ENCODE measurements around the gene PTPN13. TPM values are rescaled to one million over a fixed set of nuclear protein-coding genes. Genes with fewer than 3 reads are reported as not detected.
"Not testable (repeated sequence)": the region's sequence is repeated elsewhere in the genome, so short reads cannot be mapped to it uniquely, and the experiment has no call there.

PTPN13 gene
- total RNA-seq, 1 donor from 2014 or later = 244 TPM

DNA sequence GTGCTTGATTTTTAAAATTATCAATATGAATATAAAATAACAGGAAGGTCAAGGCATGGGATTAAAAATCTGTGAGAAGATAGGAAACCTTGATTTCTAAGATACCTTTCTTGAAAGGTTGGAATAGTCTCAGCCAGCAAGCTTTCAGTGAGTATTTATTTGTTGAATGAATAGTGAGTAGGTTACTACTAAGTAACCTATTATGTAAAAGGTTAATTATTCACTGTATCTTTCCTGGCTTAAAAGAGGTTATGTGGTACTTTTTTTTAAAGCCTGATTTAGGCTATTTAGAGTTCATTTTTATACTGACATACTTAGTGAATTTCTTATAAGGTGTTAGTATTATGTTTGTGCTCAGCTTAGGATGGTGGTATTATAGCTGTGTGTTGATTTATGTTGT lies 123.5 kb downstream of the PTPN13 start:
- Mint-ChIP-seq H3K36me3 (peaks cover 40% of the 10 kb centered on the region), H3K27ac (no peak overlapping the region), H3K9me3 (peaks cover 8% of the 10 kb centered on the region), H3K27me3 (ENCODE audit: insufficient read depth, low read depth) (no peaks in the 10 kb centered on the region), H3K4me1 (no peaks in the 10 kb centered on the region), H3K4me3 (no peak overlapping the region)
- DNase-seq (ENCODE audit: low spot score) = no peak
- Histone ChIP-seq H3K36me3 (peaks cover 64% of the 10 kb centered on the region), H3F3A (ENCODE audit: low read depth) (peaks cover 11% of the 10 kb centered on the region), H3K27me3 (no peaks in the 10 kb centered on the region), H3K27ac (no peak overlapping the region), H3K79me2 (ENCODE audit: low read depth) (peaks cover 38% of the 10 kb centered on the region), H3K4me3 (no peak overlapping the region), H3K4me2 (no peak overlapping the region), H3K9ac (no peak overlapping the region), H2AFZ (replicated peaks) (no peak overlapping the region), H3K9me3 (ENCODE audit: low read depth) (no peaks in the 10 kb centered on the region), H4K20me1 (ENCODE audit: low read depth) (no peaks in the 10 kb centered on the region), H3K4me1 (no peaks in the 10 kb centered on the region)
- no peak for TF ChIP-seq EZH2phosphoT487 (IDR thresholded peaks at IDR 0.05)
- TF ChIP-seq EZH2 (IDR thresholded peaks at IDR 0.05) = no peak
- TF ChIP-seq, protein P1, sequence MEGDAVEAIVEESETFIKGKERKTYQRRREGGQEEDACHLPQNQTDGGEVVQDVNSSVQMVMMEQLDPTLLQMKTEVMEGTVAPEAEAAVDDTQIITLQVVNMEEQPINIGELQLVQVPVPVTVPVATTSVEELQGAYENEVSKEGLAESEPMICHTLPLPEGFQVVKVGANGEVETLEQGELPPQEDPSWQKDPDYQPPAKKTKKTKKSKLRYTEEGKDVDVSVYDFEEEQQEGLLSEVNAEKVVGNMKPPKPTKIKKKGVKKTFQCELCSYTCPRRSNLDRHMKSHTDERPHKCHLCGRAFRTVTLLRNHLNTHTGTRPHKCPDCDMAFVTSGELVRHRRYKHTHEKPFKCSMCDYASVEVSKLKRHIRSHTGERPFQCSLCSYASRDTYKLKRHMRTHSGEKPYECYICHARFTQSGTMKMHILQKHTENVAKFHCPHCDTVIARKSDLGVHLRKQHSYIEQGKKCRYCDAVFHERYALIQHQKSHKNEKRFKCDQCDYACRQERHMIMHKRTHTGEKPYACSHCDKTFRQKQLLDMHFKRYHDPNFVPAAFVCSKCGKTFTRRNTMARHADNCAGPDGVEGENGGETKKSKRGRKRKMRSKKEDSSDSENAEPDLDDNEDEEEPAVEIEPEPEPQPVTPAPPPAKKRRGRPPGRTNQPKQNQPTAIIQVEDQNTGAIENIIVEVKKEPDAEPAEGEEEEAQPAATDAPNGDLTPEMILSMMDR (IDR thresholded peaks at IDR 0.05) = no peak

GRCh38 chr4:86718152-86718551 lies 124.0 kb downstream of the PTPN13 start:
- Histone ChIP-seq H3K27me3 (no peaks in the 10 kb centered on the region), H3K27ac (no peak overlapping the region), H4K20me1 (ENCODE audit: low read depth) (no peaks in the 10 kb centered on the region), H3K9ac (no peak overlapping the region), H3K4me2 (no peak overlapping the region), H3K79me2 (ENCODE audit: low read depth) (peaks cover 36% of the 10 kb centered on the region), H3K36me3 (peaks cover 68% of the 10 kb centered on the region), H3K4me3 (no peak overlapping the region), H3F3A (ENCODE audit: low read depth) (peaks cover 9% of the 10 kb centered on the region), H3K4me1 (no peaks in the 10 kb centered on the region), H3K9me3 (ENCODE audit: low read depth) (no peaks in the 10 kb centered on the region), H2AFZ (replicated peaks) (no peak overlapping the region)
- Mint-ChIP-seq H3K4me1 (no peaks in the 10 kb centered on the region), H3K27ac (no peak overlapping the region), H3K4me3 (no peak overlapping the region), H3K36me3 (peaks cover 43% of the 10 kb centered on the region), H3K27me3 (ENCODE audit: insufficient read depth, low read depth) (no peaks in the 10 kb centered on the region), H3K9me3 (peaks cover 9% of the 10 kb centered on the region)
- no peak for DNase-seq (ENCODE audit: low spot score)
- TF ChIP-seq, protein P1 (IDR thresholded peaks at IDR 0.05) = no peak
- no peak for TF ChIP-seq EZH2phosphoT487 (IDR thresholded peaks at IDR 0.05)
- TF ChIP-seq EZH2 (IDR thresholded peaks at IDR 0.05) = no peak

DNA sequence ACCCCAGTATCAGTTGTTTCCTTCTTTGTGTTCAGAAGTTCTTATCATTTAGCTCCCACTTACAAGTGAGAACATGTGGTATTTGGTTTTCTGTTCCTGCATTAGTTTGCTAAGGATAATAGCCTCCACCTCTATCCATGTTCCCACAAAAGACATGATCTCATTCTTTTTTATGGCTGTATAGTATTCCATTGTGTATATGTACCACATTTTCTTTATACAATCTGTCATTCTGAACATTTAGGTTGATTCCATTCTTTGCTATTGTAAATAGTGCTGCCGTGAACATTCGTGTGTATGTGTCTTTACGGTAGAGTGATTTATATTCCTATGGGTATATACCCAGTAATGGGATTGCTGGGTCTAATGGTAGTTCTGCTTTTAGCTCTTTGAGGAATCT lies 125.0 kb downstream of the PTPN13 start:
- H3K4me3 ChIP-seq; H3K27me3 Mint-ChIP-seq (ENCODE audit: insufficient read depth, low read depth); H3K27ac Mint-ChIP-seq; H4K20me1 ChIP-seq (ENCODE audit: low read depth); H3K4me3 Mint-ChIP-seq; H3F3A ChIP-seq (ENCODE audit: low read depth); H3K4me1 ChIP-seq; H3K9ac ChIP-seq; H3K4me2 ChIP-seq; H2AFZ ChIP-seq (replicated peaks); H3K27ac ChIP-seq; H3K9me3 ChIP-seq (ENCODE audit: low read depth); H3K4me1 Mint-ChIP-seq; H3K27me3 ChIP-seq; DNase-seq (ENCODE audit: low spot score): not testable (repeated sequence)
- peaks cover 52% of the 10 kb centered on the region for H3K36me3 Mint-ChIP-seq
- H3K36me3 ChIP-seq = peaks cover 78% of the 10 kb centered on the region
- H3K9me3 Mint-ChIP-seq = peaks cover 13% of the 10 kb centered on the region
- H3K79me2 ChIP-seq (ENCODE audit: low read depth) = peaks cover 46% of the 10 kb centered on the region

GRCh38 chr4:86720508-86721068 lies 126.5 kb downstream of the PTPN13 start:
- Mint-ChIP-seq H3K36me3 (peaks cover 66% of the 10 kb centered on the region), H3K27ac (no peak overlapping the region), H3K4me1 (no peaks in the 10 kb centered on the region), H3K4me3 (no peak overlapping the region), H3K9me3 (peaks cover 23% of the 10 kb centered on the region), H3K27me3 (ENCODE audit: insufficient read depth, low read depth) (no peaks in the 10 kb centered on the region)
- no peaks in the 10 kb centered on the region for H3K4me1 ChIP-seq
- H3K4me2 ChIP-seq = no peak overlapping the region
- no peak for DNase-seq (ENCODE audit: low spot score)
- H3K79me2 ChIP-seq (ENCODE audit: low read depth) = peaks cover 59% of the 10 kb centered on the region
- no peak overlapping the region for H3K4me3 ChIP-seq
- H3K9ac ChIP-seq = no peak overlapping the region
- H3K36me3 ChIP-seq = peaks cover 88% of the 10 kb centered on the region
- H3K27me3 ChIP-seq = no peaks in the 10 kb centered on the region
- no peak overlapping the region for H2AFZ ChIP-seq (replicated peaks)
- peaks cover 15% of the 10 kb centered on the region for H3K9me3 ChIP-seq (ENCODE audit: low read depth)
- no peaks in the 10 kb centered on the region for H4K20me1 ChIP-seq (ENCODE audit: low read depth)
- no peak overlapping the region for H3K27ac ChIP-seq
- peaks cover 8% of the 10 kb centered on the region for H3F3A ChIP-seq (ENCODE audit: low read depth)
- TF ChIP-seq, protein P1 (IDR thresholded peaks at IDR 0.05) = no peak
- TF ChIP-seq EZH2 (IDR thresholded peaks at IDR 0.05) (no peak), EZH2phosphoT487 (IDR thresholded peaks at IDR 0.05) (no peak)
